ENCODE results near the gene RAB11B.
"Not testable (repeated sequence)": the region's sequence is repeated elsewhere in the genome, so short reads cannot be mapped to it uniquely, and the experiment has no call there.

The RAB11B gene

DNA sequence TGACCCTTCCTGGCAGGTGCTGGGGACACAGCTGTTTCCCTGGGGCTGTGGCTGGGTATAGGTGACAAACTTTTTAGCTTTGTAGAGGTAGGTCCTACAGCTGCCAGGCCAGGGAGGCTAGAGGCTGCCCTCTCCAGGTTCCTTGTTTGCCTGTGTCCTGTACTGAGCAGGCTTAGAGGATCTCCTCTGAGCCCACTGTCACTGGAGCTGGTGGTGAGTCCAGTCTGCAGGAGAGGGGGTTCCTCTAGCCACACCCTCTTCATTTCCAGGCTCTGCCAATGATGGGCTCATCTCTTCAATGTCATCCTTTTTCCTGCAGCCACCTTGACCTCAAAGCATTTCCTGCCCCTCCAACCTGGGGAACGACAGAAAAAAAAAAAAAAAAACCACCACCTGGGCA lies 12.6 kb upstream of the RAB11B start:
- TF ChIP-seq, protein P1, sequence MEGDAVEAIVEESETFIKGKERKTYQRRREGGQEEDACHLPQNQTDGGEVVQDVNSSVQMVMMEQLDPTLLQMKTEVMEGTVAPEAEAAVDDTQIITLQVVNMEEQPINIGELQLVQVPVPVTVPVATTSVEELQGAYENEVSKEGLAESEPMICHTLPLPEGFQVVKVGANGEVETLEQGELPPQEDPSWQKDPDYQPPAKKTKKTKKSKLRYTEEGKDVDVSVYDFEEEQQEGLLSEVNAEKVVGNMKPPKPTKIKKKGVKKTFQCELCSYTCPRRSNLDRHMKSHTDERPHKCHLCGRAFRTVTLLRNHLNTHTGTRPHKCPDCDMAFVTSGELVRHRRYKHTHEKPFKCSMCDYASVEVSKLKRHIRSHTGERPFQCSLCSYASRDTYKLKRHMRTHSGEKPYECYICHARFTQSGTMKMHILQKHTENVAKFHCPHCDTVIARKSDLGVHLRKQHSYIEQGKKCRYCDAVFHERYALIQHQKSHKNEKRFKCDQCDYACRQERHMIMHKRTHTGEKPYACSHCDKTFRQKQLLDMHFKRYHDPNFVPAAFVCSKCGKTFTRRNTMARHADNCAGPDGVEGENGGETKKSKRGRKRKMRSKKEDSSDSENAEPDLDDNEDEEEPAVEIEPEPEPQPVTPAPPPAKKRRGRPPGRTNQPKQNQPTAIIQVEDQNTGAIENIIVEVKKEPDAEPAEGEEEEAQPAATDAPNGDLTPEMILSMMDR (conservative IDR thresholded peaks at IDR 0.05; ENCODE audit: low read depth, low read length), result no peak
- DNase-seq (ENCODE audit: low read depth), result no peak
- H3K4me3 ChIP-seq (ENCODE audit: low read depth, low read length), result no peak overlapping the region

DNA sequence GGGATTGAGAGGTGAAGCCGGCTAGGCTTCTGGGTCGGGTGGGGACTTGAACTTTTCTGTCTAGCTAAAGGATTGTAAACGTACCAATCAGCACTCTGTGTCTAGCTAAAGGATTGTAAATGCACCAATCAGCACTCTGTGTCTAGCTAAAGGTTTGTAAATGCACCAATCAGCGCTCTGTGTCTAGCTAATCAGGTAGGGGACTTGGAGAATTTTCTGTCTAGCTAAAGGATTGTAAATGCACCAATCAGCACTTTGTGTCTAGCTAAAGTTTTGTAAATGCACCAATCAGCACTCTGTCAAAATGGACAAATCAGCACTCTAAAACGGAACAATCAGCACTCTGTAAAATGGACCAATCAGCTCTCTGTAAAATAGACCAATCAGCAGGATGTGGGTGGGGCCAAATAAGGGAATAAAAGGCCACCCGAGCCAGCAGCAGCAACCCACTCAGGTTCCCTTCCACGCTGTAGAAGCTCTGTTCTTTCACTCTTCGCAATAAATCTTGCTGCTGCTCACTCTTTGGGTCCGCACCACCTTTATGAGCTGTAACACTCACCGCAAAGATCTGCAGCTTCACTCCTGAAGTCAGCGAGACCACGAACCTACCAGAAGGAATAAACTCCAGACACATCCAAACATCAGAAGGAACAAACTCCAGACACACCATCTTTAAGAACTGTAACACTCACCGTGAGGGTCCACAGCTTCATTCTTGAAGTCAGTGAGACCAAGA lies 10.8 kb upstream of the RAB11B start:
- not testable (repeated sequence) for H3K4me3 ChIP-seq (ENCODE audit: low read depth, low read length); DNase-seq (ENCODE audit: low read depth)

DNA sequence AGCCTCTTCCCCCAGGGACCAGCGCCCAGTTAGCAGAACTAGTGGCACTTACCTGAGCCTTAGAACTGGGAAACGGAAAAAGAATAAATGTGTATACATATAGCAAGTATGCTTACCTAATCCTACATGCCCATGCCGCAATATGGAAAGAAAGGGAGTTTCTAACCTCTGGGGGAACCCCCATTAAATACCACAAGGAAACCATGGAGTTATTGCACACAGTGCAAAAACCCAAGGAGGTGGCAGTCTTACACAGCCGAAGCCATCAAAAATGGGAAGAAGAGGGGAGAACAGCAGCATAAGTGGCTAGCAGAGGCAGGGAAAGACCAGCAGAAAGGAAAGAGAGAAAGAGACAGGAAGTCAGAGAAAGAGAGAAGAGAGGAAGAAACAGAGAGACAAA lies 5.6 kb upstream of the RAB11B start:
- not testable (repeated sequence) for H3K4me3 ChIP-seq (ENCODE audit: low read depth, low read length); DNase-seq (ENCODE audit: low read depth)

DNA sequence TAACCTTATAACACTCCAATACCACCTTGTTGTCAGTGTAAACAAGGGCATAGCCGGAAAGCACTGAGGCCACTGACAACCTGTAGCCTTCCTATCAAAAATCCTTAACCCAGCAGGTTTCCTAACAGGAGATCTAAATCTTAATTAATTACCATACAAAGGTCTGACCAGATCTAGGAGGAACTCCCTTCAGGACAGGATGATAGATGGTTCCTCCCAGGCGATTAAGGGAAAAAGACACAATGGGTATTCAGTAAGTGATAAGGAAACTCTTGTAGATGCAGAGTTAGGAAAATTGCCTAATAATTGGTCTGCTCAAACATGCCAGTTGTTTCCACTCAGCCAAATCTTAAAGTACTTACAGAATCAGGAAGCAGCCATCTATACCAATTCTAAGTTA lies 5.1 kb upstream of the RAB11B start:
- DNase-seq (ENCODE audit: low read depth), result not testable (repeated sequence)

DNA sequence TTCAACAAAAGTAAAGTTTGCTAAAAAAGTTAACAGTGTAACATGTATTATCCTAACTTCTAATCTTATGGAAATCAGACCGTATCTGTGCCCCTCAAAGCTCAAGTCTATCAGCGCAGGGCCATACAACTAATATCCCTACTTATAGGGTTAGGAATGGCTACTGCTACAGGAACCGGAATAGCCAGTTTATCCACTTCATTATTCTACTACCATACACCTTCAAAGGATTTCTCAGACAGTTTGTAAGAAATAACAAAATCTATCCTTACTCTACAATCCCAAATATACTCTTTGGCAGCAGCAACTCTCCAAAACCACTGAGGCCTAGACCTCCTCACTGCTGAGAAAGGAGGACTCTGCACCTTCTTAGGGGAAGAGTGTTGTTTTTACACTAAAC lies 4.6 kb upstream of the RAB11B start:
- DNase-seq (ENCODE audit: low read depth); H3K4me3 ChIP-seq (ENCODE audit: low read depth, low read length): not testable (repeated sequence)

More for the DNA sequence above, 5.1 kb upstream of the RAB11B start:
- not testable (repeated sequence) for H3K4me3 ChIP-seq (ENCODE audit: low read depth, low read length)

DNA sequence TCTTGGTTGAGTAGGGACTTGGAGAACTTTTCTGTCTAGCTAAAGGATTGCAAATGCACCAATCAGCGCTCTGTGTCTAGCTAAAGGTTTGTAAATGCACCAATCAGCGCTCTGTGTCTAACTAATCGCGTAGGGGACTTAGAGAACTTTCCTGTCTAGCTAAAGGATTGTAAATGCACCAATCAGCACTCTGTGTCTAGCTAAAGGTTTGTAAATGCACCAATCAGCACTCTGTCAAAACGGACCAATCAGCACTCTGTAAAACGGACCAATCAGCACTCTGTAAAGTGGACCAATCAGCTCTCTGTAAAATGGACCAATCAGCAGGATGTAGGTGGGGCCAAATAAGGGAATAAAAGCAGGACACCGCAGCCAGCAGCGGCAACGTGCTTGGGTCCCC lies 3.7 kb upstream of the RAB11B start:
- not testable (repeated sequence) for H3K4me3 ChIP-seq (ENCODE audit: low read depth, low read length); DNase-seq (ENCODE audit: low read depth)

DNA sequence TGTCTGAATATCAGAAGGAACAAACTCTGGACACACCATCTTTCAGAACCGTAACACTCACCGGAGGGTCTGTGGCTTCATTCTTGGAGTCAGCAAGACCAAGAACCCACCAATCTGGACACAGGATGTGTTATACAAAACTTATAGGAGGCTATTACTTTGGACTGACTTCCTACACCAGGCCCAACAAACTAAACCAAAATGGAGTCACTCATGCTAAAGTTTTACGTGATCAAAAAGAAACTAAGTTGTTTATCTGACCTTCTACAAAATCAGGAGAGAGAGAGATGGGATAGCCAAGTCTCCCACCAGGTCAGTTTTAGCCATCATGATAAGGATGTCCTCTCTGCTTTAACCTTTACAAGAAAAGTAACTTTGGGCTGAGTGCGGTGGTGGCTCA lies 3.2 kb upstream of the RAB11B start:
- TF ChIP-seq, protein P1 (conservative IDR thresholded peaks at IDR 0.05; ENCODE audit: low read depth, low read length), result no peak
- H3K4me3 ChIP-seq (ENCODE audit: low read depth, low read length), result no peak overlapping the region
- DNase-seq (ENCODE audit: low read depth), result no peak

DNA sequence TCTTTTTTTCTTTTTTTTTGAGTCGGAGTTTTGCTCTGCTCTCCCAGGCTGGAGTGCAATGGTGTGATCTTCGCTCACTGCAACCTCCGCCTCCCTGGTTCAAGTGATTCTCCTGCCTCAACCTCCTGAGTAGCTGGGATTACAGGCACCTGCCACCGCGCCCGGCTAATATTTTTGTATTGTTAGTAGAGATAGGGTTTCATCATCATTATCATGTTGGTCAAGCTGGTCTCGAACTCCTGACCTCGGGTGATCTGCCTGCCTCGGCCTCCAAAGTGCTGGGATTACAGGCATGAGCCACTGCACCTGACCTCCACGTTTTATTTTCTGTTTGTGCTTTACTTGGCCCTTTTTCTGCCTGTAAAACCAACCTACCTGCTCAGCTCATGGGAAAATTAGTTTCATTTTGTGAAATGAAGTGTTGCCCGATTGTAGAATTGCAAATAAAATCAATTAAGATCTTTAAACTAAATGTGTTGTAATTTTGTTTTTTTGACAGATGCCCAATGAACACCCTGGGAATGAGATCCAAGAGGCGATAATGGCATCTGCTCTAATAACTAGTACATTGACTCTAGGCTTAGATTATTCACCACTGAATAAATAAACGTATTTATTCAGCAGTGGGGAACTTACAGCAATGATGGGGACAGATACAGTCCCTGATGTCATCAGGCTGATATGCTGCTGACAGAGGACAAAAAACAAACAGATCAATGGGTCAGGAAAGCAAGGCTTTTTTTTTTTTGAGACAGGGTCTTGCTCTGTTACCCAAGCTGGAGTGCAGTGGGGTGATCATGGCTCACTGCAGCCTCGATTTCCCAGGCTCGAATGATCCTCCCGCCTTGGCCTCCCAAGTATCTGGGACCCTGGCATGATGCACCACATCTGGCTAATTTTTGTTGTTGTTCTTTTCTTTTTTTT lies 2.2 kb upstream of the RAB11B start:
- TF ChIP-seq, protein P1 (conservative IDR thresholded peaks at IDR 0.05; ENCODE audit: low read depth, low read length), result no peak
- no peak for DNase-seq (ENCODE audit: low read depth)
- no peak overlapping the region for H3K4me3 ChIP-seq (ENCODE audit: low read depth, low read length)

DNA sequence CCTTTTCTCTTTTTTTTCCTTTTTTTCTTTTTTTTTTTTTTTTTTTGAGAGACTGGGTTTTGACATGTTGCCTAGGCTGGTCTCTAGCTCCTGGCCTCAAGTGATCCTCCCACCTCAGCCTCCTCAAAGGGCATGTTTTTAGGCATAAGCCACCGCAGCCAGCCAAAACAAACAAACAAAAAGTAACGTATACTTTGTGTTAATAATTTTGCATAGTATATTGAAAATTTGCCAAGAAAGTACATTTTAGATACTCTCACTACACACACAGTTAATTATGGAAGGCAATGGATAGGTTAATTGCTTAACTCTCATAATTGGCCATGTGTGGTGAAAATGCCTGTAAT lies 1.6 kb upstream of the RAB11B start:
- TF ChIP-seq, protein P1 (conservative IDR thresholded peaks at IDR 0.05; ENCODE audit: low read depth, low read length), result no peak
- no peak for DNase-seq (ENCODE audit: low read depth)
- H3K4me3 ChIP-seq (ENCODE audit: low read depth, low read length), result no peak overlapping the region

Data from choroid plexus epithelial cell (primary cell).